CD4-positive, alpha-beta T cell (primary cell): ENCODE results near the gene POU2F3. TPM values are rescaled to one million over a fixed set of nuclear protein-coding genes. Genes with fewer than 3 reads are reported as not detected.

Experiments
- ATAC-seq: fragments of 200-7000 bp; cut with Tn5 transposase; one replicate; pipeline ENCODE4 v1.10.0; 2022; ENCODE audit warnings: mild to moderate bottlenecking; ENCODE audit not compliant: poor library complexity
- CTCF ChIA-PET: fragments of 350-600 bp; sonication (Branson Sonifier 250); formaldehyde crosslinking; loops from one replicate; lab custom pipeline; 2021; ENCODE audit warnings: antibody characterized with exemption, inconsistent platforms; lab: Charles Lee
- POLR2A ChIA-PET: fragments of 350-600 bp; sonication (Branson Sonifier 250); formaldehyde crosslinking; loops from one replicate; lab custom pipeline; 2021; ENCODE audit warnings: antibody characterized with exemption, inconsistent platforms; lab: Charles Lee
- DNase-seq, 14 experiments: peaks; one replicate each; pipeline ENCODE4 v3.0.0-alpha.2; 2013 to 2020; ENCODE audit warnings: mixed read lengths in 2 of 14
- H3K27ac ChIP-seq, 2 donors: one replicate each; pipeline versions ENCODE4 v1.5.1 to v1.7.0; 2013; ENCODE audit warnings: low read length in 2 of 2, low read depth in 1 of 2, mild to moderate bottlenecking in 1 of 2
- H3K27me3 ChIP-seq, 2 experiments: 1 replicate in 1 of 2; 2 replicates in 1 of 2; pipeline versions ENCODE4 v1.6.1 to v1.7.0; 2013; ENCODE audit warnings: low read length in 2 of 2, control low read depth in 1 of 2, mild to moderate bottlenecking in 1 of 2, moderate library complexity in 1 of 2; ENCODE audit not compliant: insufficient read depth in 2 of 2, control insufficient read depth in 1 of 2
- H3K36me3 ChIP-seq: one replicate; pipeline ENCODE4 v1.6.1; 2013; ENCODE audit warnings: low read length, control low read depth; ENCODE audit not compliant: insufficient read depth
- H3K4me1 ChIP-seq: one replicate; pipeline ENCODE4 v1.6.1; 2013; ENCODE audit warnings: low read length, control low read depth; ENCODE audit not compliant: insufficient read depth
- H3K4me3 ChIP-seq: one replicate; pipeline ENCODE4 v1.5.1; 2013; ENCODE audit warnings: mild to moderate bottlenecking, low read length, moderate library complexity
- H3K9me3 ChIP-seq, 2 experiments: 1 replicate in 1 of 2; 2 replicates in 1 of 2; pipeline versions ENCODE4 v1.6.1 to v1.7.0; 2013; ENCODE audit warnings: low read length in 2 of 2, mild to moderate bottlenecking in 2 of 2, control low read depth in 1 of 2, moderate library complexity in 1 of 2; ENCODE audit not compliant: control insufficient read depth in 1 of 2, insufficient read depth in 1 of 2
- H3K27ac Mint-ChIP-seq: one replicate; pipeline ENCODE4 v1.8.0; 2020; ENCODE audit warnings: mixed read lengths
- H3K27me3 Mint-ChIP-seq: one replicate; pipeline ENCODE4 v1.8.0; 2021; ENCODE audit warnings: mixed read lengths
- H3K36me3 Mint-ChIP-seq: one replicate; pipeline ENCODE4 v1.8.0; 2021; ENCODE audit warnings: low read depth, mixed read lengths
- H3K4me1 Mint-ChIP-seq: one replicate; pipeline ENCODE4 v1.8.0; 2021; ENCODE audit warnings: low read depth, mixed read lengths
- H3K4me3 Mint-ChIP-seq: one replicate; pipeline ENCODE4 v1.8.0; 2020; ENCODE audit warnings: mild to moderate bottlenecking, mixed read lengths
- H3K9me3 Mint-ChIP-seq: one replicate; pipeline ENCODE4 v1.8.0; 2020; ENCODE audit warnings: mixed read lengths
- CTCF ChIP-seq: fragments of 200-600 bp; IDR thresholded peaks from one replicate; pipeline ENCODE4 v1.8.0; 2022; ENCODE audit warnings: antibody characterized with exemption, mild to moderate bottlenecking
- intact Hi-C, 2 experiments: fragments of 100-400 bp; cut with DNase I in 1 of 2; cut with micrococcal nuclease in 1 of 2; formaldehyde crosslinking; loops; one replicate each; pipeline versions ENCODE4 v1.15.1 to v1.9.0; 2023 to 2025; cut with DNase I, micrococcal nuclease
- total RNA-seq, 174 experiments: library from RNA in 2 of 174; stranded (reverse) in 2 of 174; gene quantifications; one replicate each; pipeline ENCODE4 v1.2.3 and lab custom pipeline; 2021 to 2026

The POU2F3 gene
- total RNA-seq, 2 experiments from 2014 or later: not detected

- no peaks in the 10 kb centered on the region for H3K4me1 ChIP-seq
- H3K27me3 ChIP-seq: peaks cover 14 to 17% of the 10 kb centered on the region in 2 experiments
- DNase-seq (no peak), ATAC-seq (no peak)
- Mint-ChIP-seq H3K4me3 (no peak overlapping the region), H3K9me3 (no peaks in the 10 kb centered on the region), H3K4me1 (no peaks in the 10 kb centered on the region), H3K36me3 (no peaks in the 10 kb centered on the region), H3K27ac (no peak overlapping the region), H3K27me3 (peaks cover 37% of the 10 kb centered on the region)
- intact Hi-C loops: no loop called here
- no peaks in the 10 kb centered on the region for H3K9me3 ChIP-seq
- no peaks in the 10 kb centered on the region for H3K36me3 ChIP-seq
- CTCF ChIA-PET: no interaction called here
- no peak overlapping the region for H3K4me3 ChIP-seq
- no peak for TF ChIP-seq CTCF
- POLR2A ChIA-PET: no interaction called here
- no peak overlapping the region for H3K27ac ChIP-seq
These were observed 74.9 kb downstream of the POU2F3 start for GRCh38 chr11:120314861-120315260.

GRCh38 chr11:120316880-120317688 is 77.1 kb downstream of the POU2F3 start:
- Mint-ChIP-seq H3K4me1 (no peaks in the 10 kb centered on the region), H3K9me3 (no peaks in the 10 kb centered on the region), H3K36me3 (no peaks in the 10 kb centered on the region), H3K4me3 (no peak overlapping the region), H3K27me3 (peaks cover 48% of the 10 kb centered on the region), H3K27ac (no peak overlapping the region)
- H3K27ac ChIP-seq: no peak overlapping the region
- no peaks in the 10 kb centered on the region for H3K36me3 ChIP-seq
- intact Hi-C loops: no loop called here
- CTCF ChIA-PET: no interaction called here
- TF ChIP-seq CTCF: no peak
- ATAC-seq: no peak
- peaks cover 17 to 24% of the 10 kb centered on the region in 2 experiments for H3K27me3 ChIP-seq
- H3K4me1 ChIP-seq: no peaks in the 10 kb centered on the region
- H3K4me3 ChIP-seq: no peak overlapping the region
- no peak for DNase-seq
- H3K9me3 ChIP-seq: no peaks in the 10 kb centered on the region
- POLR2A ChIA-PET: no interaction called here

- Mint-ChIP-seq H3K36me3 (no peaks in the 10 kb centered on the region), H3K27me3 (peaks cover 49% of the 10 kb centered on the region), H3K4me1 (no peaks in the 10 kb centered on the region), H3K9me3 (no peaks in the 10 kb centered on the region), H3K4me3 (no peak overlapping the region), H3K27ac (no peak overlapping the region)
- peaks cover 22 to 28% of the 10 kb centered on the region in 2 experiments for H3K27me3 ChIP-seq
- no peaks in the 10 kb centered on the region for H3K4me1 ChIP-seq
- TF ChIP-seq CTCF: no peak
- ChIA-PET CTCF (no interaction called here), POLR2A (no interaction called here)
- no peaks in the 10 kb centered on the region for H3K36me3 ChIP-seq
- H3K27ac ChIP-seq: no peak overlapping the region
- H3K4me3 ChIP-seq: no peak overlapping the region
- no peaks in the 10 kb centered on the region for H3K9me3 ChIP-seq
- ATAC-seq (no peak), DNase-seq (no peak)
- intact Hi-C loops: no loop called here
These were observed 77.9 kb downstream of the POU2F3 start for GRCh38 chr11:120317689-120318480.
